IMR-90 (cell line): ENCODE measurements around the gene FAM89B. TPM values are rescaled to one million over a fixed set of nuclear protein-coding genes. Genes with fewer than 3 reads are reported as not detected.

Experiments
- ATAC-seq: fragments of 200-7000 bp; cut with Tn5 transposase; 2 replicates; pipeline ENCODE4 v1.9.1; 2020; ENCODE audit warnings: low read depth, mild to moderate bottlenecking, moderate library complexity
- BruUV-seq: library from RNA; stranded (reverse); fragments of 400-500 nt; replicated peaks from 2 replicates; lab custom pipeline; 2021; lab: Mats Ljungman, UMichigan
- CTCF ChIA-PET: fragments of 300-600 bp; formaldehyde crosslinking; extraction: SDS; loops from one replicate; lab custom pipeline; 2021; ENCODE audit warnings: antibody characterized with exemption; lab: Yijun Ruan, JAX
- POLR2A ChIA-PET: fragments of 300-600 bp; sonication (Branson Sonifier 250); formaldehyde crosslinking; loops from one replicate; lab custom pipeline; 2022; ENCODE audit warnings: antibody characterized with exemption; ENCODE audit not compliant: unreplicated experiment; lab: Charles Lee
- DNase-seq: peaks from one replicate; pipeline ENCODE4 v3.0.0; 2013
- H2AFZ ChIP-seq: replicated peaks from 2 replicates; pipeline ENCODE3; 2013; ENCODE audit warnings: low read length, mild to moderate bottlenecking; ENCODE audit not compliant: poor library complexity
- H2AK5ac ChIP-seq: 2 replicates; pipeline ENCODE4 v1.6.1; 2013; ENCODE audit warnings: low read depth, low read length, inconsistent platforms
- H2AK9ac ChIP-seq: replicated peaks from 2 replicates; pipeline ENCODE3; 2013; ENCODE audit warnings: mild to moderate bottlenecking, low read depth, low read length, moderate library complexity; ENCODE audit not compliant: poor library complexity
- H2BK120ac ChIP-seq: 2 replicates; pipeline ENCODE4 v1.6.1; 2013; ENCODE audit warnings: low read depth, low read length, inconsistent platforms
- H2BK15ac ChIP-seq: 3 replicates; pipeline ENCODE4 v1.6.1; 2013; ENCODE audit warnings: low read depth, low read length, inconsistent platforms
- H2BK20ac ChIP-seq: 2 replicates; pipeline ENCODE4 v1.6.1; 2013; ENCODE audit warnings: low read depth, mild to moderate bottlenecking, inconsistent platforms, low read length, moderate library complexity
- H2BK5ac ChIP-seq: 2 replicates; pipeline ENCODE4 v1.6.1; 2013; ENCODE audit warnings: mild to moderate bottlenecking, low read depth, low read length, inconsistent platforms; ENCODE audit not compliant: poor library complexity, severe bottlenecking
- H3K14ac ChIP-seq: replicated peaks from 2 replicates; pipeline ENCODE4 v1.6.1; 2013; ENCODE audit warnings: low read depth, low read length, inconsistent platforms
- H3K18ac ChIP-seq: 2 replicates; pipeline ENCODE4 v1.6.1; 2013; ENCODE audit warnings: low read depth, low read length, control low read depth
- H3K23ac ChIP-seq: 2 replicates; pipeline ENCODE4 v1.6.1; 2013; ENCODE audit warnings: low read depth, low read length, inconsistent platforms
- H3K27ac ChIP-seq: 2 replicates; pipeline ENCODE4 v1.5.1; 2013; ENCODE audit warnings: mild to moderate bottlenecking, control low read depth, low read length; ENCODE audit not compliant: insufficient read depth
- H3K27me3 ChIP-seq: 2 replicates; pipeline ENCODE4 v1.6.1; 2013; ENCODE audit warnings: low read length; ENCODE audit not compliant: control insufficient read depth, insufficient read depth
- H3K36me3 ChIP-seq: 2 replicates; pipeline ENCODE4 v1.6.1; 2013; ENCODE audit warnings: low read length, mixed read lengths; ENCODE audit not compliant: control insufficient read depth, insufficient read depth
- H3K4ac ChIP-seq: 2 replicates; pipeline ENCODE4 v1.6.1; 2013; ENCODE audit warnings: low read depth, low read length, inconsistent platforms
- H3K4me1 ChIP-seq: 2 replicates; pipeline ENCODE4 v1.6.1; 2013; ENCODE audit warnings: low read length, mixed read lengths; ENCODE audit not compliant: control insufficient read depth, insufficient read depth
- H3K4me2 ChIP-seq: 2 replicates; pipeline ENCODE4 v1.6.1; 2013; ENCODE audit warnings: low read depth, mild to moderate bottlenecking, control low read depth, low read length, moderate library complexity
- H3K4me3 ChIP-seq: 2 replicates; pipeline ENCODE4 v1.5.1; 2013; ENCODE audit warnings: low read depth, mild to moderate bottlenecking, control low read depth, low read length, moderate library complexity; ENCODE audit not compliant: insufficient read depth
- H3K56ac ChIP-seq: 2 replicates; pipeline ENCODE4 v1.6.1; 2013; ENCODE audit warnings: low read length, inconsistent platforms; ENCODE audit not compliant: insufficient read depth; ENCODE audit errors: extremely low read depth
- H3K79me1 ChIP-seq, 2 experiments: 2 replicates each; pipeline ENCODE4 v1.6.1; 2013; ENCODE audit warnings: low read length in 2 of 2, inconsistent platforms in 1 of 2, low read depth in 1 of 2
- H3K9ac ChIP-seq: 2 replicates; pipeline ENCODE4 v1.6.1; 2013; ENCODE audit warnings: low read depth, low read length, control low read depth
- H3K9me1 ChIP-seq: 2 replicates; pipeline ENCODE4 v1.6.1; 2013; ENCODE audit warnings: low read length, inconsistent platforms; ENCODE audit not compliant: insufficient read depth
- H3K9me3 ChIP-seq: 2 replicates; pipeline ENCODE4 v1.6.1; 2013; ENCODE audit warnings: low read length; ENCODE audit not compliant: control insufficient read depth, insufficient read depth
- H4K20me1 ChIP-seq: 2 replicates; pipeline ENCODE4 v1.6.1; 2013; ENCODE audit warnings: low read length, inconsistent platforms; ENCODE audit not compliant: insufficient read depth
- H4K5ac ChIP-seq: 2 replicates; pipeline ENCODE4 v1.6.1; 2013; ENCODE audit warnings: mild to moderate bottlenecking, low read depth, low read length, control low read depth
- H4K8ac ChIP-seq, 2 experiments: 2 replicates each; pipeline ENCODE4 v1.6.1; 2013; ENCODE audit warnings: low read depth in 2 of 2, low read length in 2 of 2, control low read depth in 1 of 2, inconsistent platforms in 1 of 2
- H4K91ac ChIP-seq: 2 replicates; pipeline ENCODE4 v1.6.1; 2013; ENCODE audit warnings: low read depth, low read length, inconsistent platforms; ENCODE audit not compliant: insufficient read depth
- BHLHE40 ChIP-seq: fragments of 150-350 bp; IDR thresholded peaks from 2 replicates; pipeline ENCODE4 v1.6.1; 2016; ENCODE audit warnings: mild to moderate bottlenecking, low read depth, low read length
- CEBPB ChIP-seq: IDR thresholded peaks from 2 replicates; pipeline ENCODE4 v1.6.1; 2012; ENCODE audit warnings: low read depth, low read length, improper control_type of control experiment
- CHD1 ChIP-seq: IDR thresholded peaks from 2 replicates; pipeline ENCODE4 v1.6.1; 2012; ENCODE audit warnings: low read depth, low read length, improper control_type of control experiment
- CTCF ChIP-seq: conservative IDR thresholded peaks from 2 replicates; pipeline ENCODE4 v1.5.1; 2012; ENCODE audit warnings: mild to moderate bottlenecking, low read depth, low read length, improper control_type of control experiment
- ELK1 ChIP-seq: fragments of 150-350 bp; IDR thresholded peaks from 2 replicates; pipeline ENCODE4 v1.6.1; 2016; ENCODE audit warnings: low read depth, mild to moderate bottlenecking, low read length, moderate library complexity, borderline replicate concordance
- FOS ChIP-seq: fragments of 150-350 bp; IDR thresholded peaks from 2 replicates; pipeline ENCODE4 v1.6.1; 2016; ENCODE audit warnings: low read depth, low read length
- MAFK ChIP-seq: IDR thresholded peaks from 2 replicates; pipeline ENCODE4 v1.6.1; 2012; ENCODE audit warnings: low read depth, low read length, improper control_type of control experiment
- NFE2L2 ChIP-seq: fragments of 150-350 bp; IDR thresholded peaks from 2 replicates; pipeline ENCODE4 v1.6.1; 2016; ENCODE audit warnings: low read depth, mild to moderate bottlenecking, low read length
- RCOR1 ChIP-seq: IDR thresholded peaks from 2 replicates; pipeline ENCODE4 v1.6.1; 2012; ENCODE audit warnings: mild to moderate bottlenecking, low read length, improper control_type of control experiment; ENCODE audit not compliant: insufficient replicate concordance
- RFX5 ChIP-seq: IDR thresholded peaks from 2 replicates; pipeline ENCODE4 v1.8.0; 2012; ENCODE audit warnings: low read depth, mild to moderate bottlenecking, low read length, moderate library complexity
- SMC3 ChIP-seq: fragments of 150-350 bp; IDR thresholded peaks from 2 replicates; pipeline ENCODE4 v1.6.1; 2016; ENCODE audit warnings: low read depth, mild to moderate bottlenecking, antibody characterized with exemption, low read length, moderate library complexity
- USF2 ChIP-seq: fragments of 150-350 bp; IDR thresholded peaks from 2 replicates; pipeline ENCODE4 v1.6.1; 2017; ENCODE audit warnings: mild to moderate bottlenecking, antibody characterized with exemption, low read length, low read depth
- WGBS, 2 experiments: methylation state at CpG; one replicate each; pipeline versions ENCODE4 v1.1.5 to v1.1.7; 2013; ENCODE audit warnings: missing lambda C conversion rate in 2 of 2; ENCODE audit not compliant: insufficient read length in 1 of 2; ENCODE audit errors: extremely low coverage in 2 of 2; 5-methylcytosine and 5-hydroxymethylcytosine counted together
- dilution Hi-C: fragments of 300-500 bp; cut with HindIII; formaldehyde crosslinking; loops from one replicate; pipeline ENCODE4 v1.14.3; 2018; ENCODE audit warnings: low sequenced_read_pairs; ENCODE audit not compliant: unreplicated experiment
- in situ Hi-C: fragments of 300-500 bp; cut with MboI; formaldehyde crosslinking; loops from 3 replicates; pipeline ENCODE4 v1.14.3; 2019; ENCODE audit warnings: low sequenced_read_pairs, inconsistent platforms, mixed read lengths
- intact Hi-C: fragments of 100-400 bp; cut with micrococcal nuclease; formaldehyde crosslinking; loops from 2 replicates; pipeline ENCODE4 v1.10.0; 2022
- polyA plus RNA-seq, 3 experiments: library from polyadenylated mRNA; depleted of rRNA; stranded (reverse); fragments of >200 nt; gene quantifications; 2 replicates each; pipeline ENCODE4 v1.2.3, GENCODE V29; 2012; ENCODE audit warnings: low replicate concordance in 1 of 3
- total RNA-seq: library from RNA; depleted of rRNA; stranded (reverse); fragments of >200 nt; gene quantifications from 2 replicates; pipeline ENCODE4 v1.2.3, GENCODE V29; 2012

Gene FAM89B
- total and polyA plus RNA-seq, 2 of the 4 experiments (the other 2 are of a cell fraction): 12.0 to 65.5 TPM

- Histone ChIP-seq H3K9me3 (no peaks in the 10 kb centered on the region), H3K4me3 (peak overlapping the region; percentile 59), H2AFZ (peak overlapping the region; percentile 100), H4K8ac (peak overlapping the region; percentile 3 to 82; a peak in 3 of 4 replicates), H2AK5ac (peak overlapping the region; percentile 63; the same call in 1 of the 2 replicates), H2BK15ac (no peak overlapping the region), H3K79me1 (peaks cover 0 to 14% of the 10 kb centered on the region in 2 experiments; a peak in 3 of 4 replicates), H3K14ac (0 out of 2 replicates have a peak overlapping the region, but pooled peaks have one; percentile 5), H4K91ac (no peak overlapping the region; the same call in 1 of the 2 replicates), H3K27me3 (no peaks in the 10 kb centered on the region), H2AK9ac (peak overlapping the region; percentile 96), H3K9ac (peak overlapping the region; percentile 45; the same call in 1 of the 2 replicates), H3K4ac (peak overlapping the region; percentile 88), H3K18ac (no peak overlapping the region), H3K23ac (peak overlapping the region; percentile 85; the same call in 1 of the 2 replicates), H3K56ac (0 out of 2 replicates have a peak overlapping the region, but pooled peaks have one; percentile 24), H3K4me2 (peak overlapping the region; percentile 93), H3K4me1 (peaks cover 5% of the 10 kb centered on the region; the same call in 1 of the 2 replicates), H2BK5ac (peak overlapping the region; percentile 78), H4K20me1 (peaks cover 14% of the 10 kb centered on the region; the same call in 1 of the 2 replicates), H3K9me1 (no peaks in the 10 kb centered on the region; the same call in 1 of the 2 replicates), H2BK120ac (peak overlapping the region; percentile 79), H4K5ac (no peak overlapping the region), H3K27ac (peak overlapping the region; percentile 73), H2BK20ac (no peak overlapping the region), H3K36me3 (peaks cover 42% of the 10 kb centered on the region)
- intact Hi-C loops: loop anchor here (1.0 kb wide), 2 partner anchors 17 to 30 kb away; partner anchors contain the start of gene ZNRD2
- BruUV-seq: no TSS peak
- WGBS, 2 experiments: 1% methylated on average over 29 of the region's 78 CpGs; no CpG with 5 or more reads in 1 of the 2 experiments
- dilution Hi-C loops: no loop called here
- ATAC-seq (peak; percentile 94), DNase-seq (peak; percentile 82)
- POLR2A ChIA-PET: interaction anchor here (0.5 to 0.6 kb wide), 2 partner anchors 10 to 47 kb away, joined by 3 to 4 read pairs; no protein-coding TSS in a partner anchor
- CTCF ChIA-PET: interaction anchor here (0.7 to 2.8 kb wide), 9 partner anchors 9 to 80 kb away, joined by 3 to 15 read pairs (median 7); partner anchors contain the start of genes FAM89B, SCYL1 and ZNRD2
- in situ Hi-C loops: no loop called here
- TF ChIP-seq RFX5: no peak
- TF ChIP-seq FOS: no peak
- peak; percentile 49 for TF ChIP-seq CEBPB
- TF ChIP-seq NFE2L2: no peak
- TF ChIP-seq MAFK: no peak
- peak; percentile 88 for TF ChIP-seq CTCF
- TF ChIP-seq SMC3: peak; percentile 83
- peak; percentile 72 for TF ChIP-seq BHLHE40
- no peak for TF ChIP-seq CHD1
- peak; percentile 42; the same call in 1 of the 2 replicates for TF ChIP-seq USF2
- no peak for TF ChIP-seq ELK1
- TF ChIP-seq RCOR1: peak; percentile 4
Observed at GRCh38 chr11:65540290-65541092, 31.8 kb upstream of the FAM89B start.
